NCI-H2227 treated with DMSO at 0.1 percent for 48 hours (cell line): ENCODE data around the gene TM4SF18.
A peak's percentile ranks its signal among the peaks of the same experiment; 100 is the strongest.

Experiments used
- DNase-seq: peaks from one replicate; lab custom pipeline; 2025; lab: John Stamatoyannopoulos, UW

The TM4SF18 gene

DNA sequence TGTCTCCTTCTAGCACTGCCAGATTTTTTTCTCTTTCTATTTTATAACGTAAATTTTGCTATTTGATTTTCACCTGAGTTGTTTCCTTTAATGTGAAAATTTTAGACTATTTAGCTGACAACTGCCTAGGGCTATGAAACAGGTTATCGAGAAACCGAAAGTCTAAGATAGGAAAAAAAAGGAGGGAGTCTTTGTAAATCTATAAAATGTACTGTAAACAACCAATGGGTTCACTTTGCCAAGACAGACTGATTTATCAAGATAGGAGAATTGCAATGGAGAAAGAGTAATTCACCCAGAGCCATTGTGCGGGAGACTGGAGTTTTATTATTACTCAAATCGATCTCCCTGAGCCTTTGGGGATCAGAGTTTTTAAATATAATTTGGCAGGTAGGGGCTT, 50.0 kb downstream of the TM4SF18 start:
- DNase-seq = no peak

DNA sequence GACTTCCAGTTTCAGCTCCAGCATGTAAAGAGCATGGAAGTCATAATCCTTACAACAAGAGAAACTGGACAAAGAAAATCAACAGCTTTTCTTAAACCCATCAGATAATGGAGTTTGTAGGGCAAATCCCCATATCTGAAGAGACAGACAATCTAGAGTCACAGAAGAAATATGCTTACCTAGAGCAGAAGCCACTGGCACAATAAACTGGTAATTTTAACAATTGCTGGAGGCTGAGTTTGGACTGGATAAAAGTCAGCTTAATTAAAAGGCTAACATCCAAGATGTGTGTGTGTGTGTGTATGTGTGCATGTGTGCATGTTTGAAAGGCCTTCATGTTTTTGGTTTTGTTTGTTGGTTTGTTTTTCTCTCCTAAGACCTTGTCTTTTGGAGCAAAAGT, 50.6 kb downstream of the TM4SF18 start:
- no peak for DNase-seq

GRCh38 chr3:149282322-149282721, 51.1 kb downstream of the TM4SF18 start:
- no peak for DNase-seq

DNA sequence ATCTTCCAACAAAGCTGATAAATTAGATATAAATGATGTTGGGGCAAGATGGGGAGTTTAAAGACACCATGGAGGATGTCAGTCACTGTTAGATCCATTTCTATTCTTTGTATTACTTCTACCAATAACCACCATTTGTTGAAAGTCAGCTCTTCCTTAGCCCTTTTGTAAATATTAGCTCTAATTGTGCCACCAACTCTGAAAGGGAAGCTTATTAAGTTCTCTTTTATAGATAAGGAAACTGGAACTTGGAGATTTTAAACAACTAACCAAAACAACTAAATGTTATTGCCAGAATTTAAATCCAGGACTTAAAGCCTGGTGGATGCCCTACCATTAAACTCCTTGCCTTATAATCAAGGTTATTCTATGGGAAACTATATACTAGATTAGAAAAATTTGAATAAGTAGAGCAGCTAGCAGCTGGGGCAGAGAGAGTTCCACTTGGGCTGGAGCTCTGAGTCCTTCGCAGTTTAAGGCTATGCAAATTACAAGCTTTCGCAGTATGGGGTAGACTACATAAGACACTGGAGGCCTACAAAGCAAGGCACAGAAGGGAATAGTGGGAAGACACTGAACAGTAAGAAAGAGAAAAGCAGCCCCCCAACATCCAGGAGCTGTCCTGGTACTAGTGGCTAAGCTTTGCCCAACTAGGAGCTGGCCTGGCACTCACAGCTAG, 52.6 kb downstream of the TM4SF18 start:
- DNase-seq = no peak

DNA sequence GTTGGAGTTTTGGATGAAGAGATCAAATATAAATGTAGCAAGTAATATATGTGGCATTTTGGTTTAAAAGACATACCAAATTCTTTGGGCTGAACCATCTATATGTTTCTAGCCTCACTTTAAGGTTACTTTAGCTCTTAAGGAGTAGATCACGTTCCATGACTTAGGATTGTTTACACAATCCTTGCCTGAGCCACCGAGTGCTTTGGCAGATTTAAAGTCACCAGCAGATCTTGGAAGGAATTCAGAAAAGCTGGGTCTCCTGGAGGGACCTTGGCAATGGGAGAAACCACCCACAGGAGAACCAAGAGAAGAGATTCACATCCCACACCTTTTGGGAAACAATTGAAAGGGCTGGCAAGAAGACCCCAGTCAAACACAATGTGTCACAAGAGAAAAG, 54.5 kb downstream of the TM4SF18 start:
- DNase-seq = no peak

DNA sequence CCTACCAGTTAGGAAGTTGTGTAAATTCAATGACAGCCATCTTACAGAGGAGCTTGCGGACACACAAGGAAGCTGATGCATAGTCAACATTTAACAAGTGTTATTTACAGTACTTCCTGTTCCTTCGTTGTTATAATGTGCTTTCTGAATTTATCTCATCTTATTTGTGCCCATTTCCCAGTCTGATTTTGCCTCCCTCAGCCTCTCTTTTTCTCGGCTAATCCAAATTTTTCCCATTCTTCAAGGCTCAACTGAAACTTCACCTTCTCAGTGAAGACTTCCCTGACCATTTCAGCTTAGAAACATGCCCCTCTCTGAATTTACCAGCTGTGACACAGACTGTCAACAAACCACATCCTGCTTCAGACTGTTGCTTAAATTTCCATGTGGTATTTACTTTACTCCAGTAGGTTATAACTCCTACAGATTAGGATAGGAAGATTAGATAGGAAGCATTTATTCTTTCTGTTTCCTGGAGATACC, 56.1 kb downstream of the TM4SF18 start:
- no peak for DNase-seq

DNA sequence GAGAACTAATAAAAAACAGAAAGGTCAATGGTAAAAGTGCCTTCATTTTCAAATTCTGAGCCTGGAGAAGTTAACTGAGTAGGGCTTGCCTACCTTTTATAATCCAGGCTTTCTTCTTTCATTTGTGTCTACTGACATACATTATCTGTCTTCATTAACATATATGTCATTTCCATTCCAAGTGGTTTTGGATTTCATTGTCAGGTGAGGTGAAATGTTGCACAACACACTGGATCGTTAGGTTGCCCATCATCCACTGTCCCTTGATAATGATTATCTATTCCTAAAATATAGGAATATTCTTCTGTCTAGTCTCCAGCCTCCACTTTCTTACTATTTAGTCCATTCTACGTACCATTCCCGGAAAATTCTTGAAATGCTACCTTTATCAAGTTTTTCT, 56.8 kb downstream of the TM4SF18 start:
- no peak for DNase-seq

- no peak for DNase-seq
Observed at GRCh38 chr3:149274220-149274619, 59.2 kb downstream of the TM4SF18 start.

- DNase-seq = peak; percentile 61
Observed at GRCh38 chr3:149273096-149273751, 60.2 kb downstream of the TM4SF18 start.

GRCh38 chr3:149271669-149272068, 61.8 kb downstream of the TM4SF18 start:
- no peak for DNase-seq

DNA sequence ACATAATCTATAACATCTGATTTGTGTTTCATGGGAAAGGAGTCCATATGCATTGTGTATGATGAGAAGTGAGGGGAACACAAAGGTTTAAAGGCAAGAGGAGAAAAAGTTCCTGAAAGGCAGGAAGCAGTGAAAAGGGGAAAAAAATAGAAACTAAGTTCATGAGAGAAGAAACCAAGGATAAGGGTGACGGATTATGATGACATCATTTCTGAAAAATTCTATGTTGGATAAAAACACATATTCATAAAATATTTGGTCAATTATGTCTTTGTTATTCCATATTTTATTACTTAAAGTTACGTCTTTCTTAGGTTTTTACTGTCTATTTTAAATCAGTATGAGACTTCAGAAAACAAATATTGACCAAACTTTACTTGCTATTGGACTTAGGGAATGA, 63.3 kb downstream of the TM4SF18 start:
- no peak for DNase-seq

GRCh38 chr3:149269687-149270086, 63.7 kb downstream of the TM4SF18 start:
- no peak for DNase-seq
